IMR-90 (cell line): ENCODE measurements around the gene PRR27. TPM values are rescaled to one million over a fixed set of nuclear protein-coding genes. Genes with fewer than 3 reads are reported as not detected.

Source experiments
- ATAC-seq: fragments of 200-7000 bp; cut with Tn5 transposase; 2 replicates; pipeline ENCODE4 v1.9.1; 2020; ENCODE audit warnings: low read depth, mild to moderate bottlenecking, moderate library complexity
- BruUV-seq: library from RNA; stranded (reverse); fragments of 400-500 nt; replicated peaks from 2 replicates; lab custom pipeline; 2021; lab: Mats Ljungman, UMichigan
- CTCF ChIA-PET: fragments of 300-600 bp; formaldehyde crosslinking; extraction: SDS; loops from one replicate; lab custom pipeline; 2021; ENCODE audit warnings: antibody characterized with exemption; lab: Yijun Ruan, JAX
- POLR2A ChIA-PET: fragments of 300-600 bp; sonication (Branson Sonifier 250); formaldehyde crosslinking; loops from one replicate; lab custom pipeline; 2022; ENCODE audit warnings: antibody characterized with exemption; ENCODE audit not compliant: unreplicated experiment; lab: Charles Lee
- DNase-seq: peaks from one replicate; pipeline ENCODE4 v3.0.0; 2013
- H2AFZ ChIP-seq: replicated peaks from 2 replicates; pipeline ENCODE3; 2013; ENCODE audit warnings: low read length, mild to moderate bottlenecking; ENCODE audit not compliant: poor library complexity
- H2AK5ac ChIP-seq: 2 replicates; pipeline ENCODE4 v1.6.1; 2013; ENCODE audit warnings: low read depth, low read length, inconsistent platforms
- H2AK9ac ChIP-seq: replicated peaks from 2 replicates; pipeline ENCODE3; 2013; ENCODE audit warnings: mild to moderate bottlenecking, low read depth, low read length, moderate library complexity; ENCODE audit not compliant: poor library complexity
- H2BK120ac ChIP-seq: 2 replicates; pipeline ENCODE4 v1.6.1; 2013; ENCODE audit warnings: low read depth, low read length, inconsistent platforms
- H2BK15ac ChIP-seq: 3 replicates; pipeline ENCODE4 v1.6.1; 2013; ENCODE audit warnings: low read depth, low read length, inconsistent platforms
- H2BK20ac ChIP-seq: 2 replicates; pipeline ENCODE4 v1.6.1; 2013; ENCODE audit warnings: low read depth, mild to moderate bottlenecking, inconsistent platforms, low read length, moderate library complexity
- H2BK5ac ChIP-seq: 2 replicates; pipeline ENCODE4 v1.6.1; 2013; ENCODE audit warnings: mild to moderate bottlenecking, low read depth, low read length, inconsistent platforms; ENCODE audit not compliant: poor library complexity, severe bottlenecking
- H3K14ac ChIP-seq: replicated peaks from 2 replicates; pipeline ENCODE4 v1.6.1; 2013; ENCODE audit warnings: low read depth, low read length, inconsistent platforms
- H3K18ac ChIP-seq: 2 replicates; pipeline ENCODE4 v1.6.1; 2013; ENCODE audit warnings: low read depth, low read length, control low read depth
- H3K23ac ChIP-seq: 2 replicates; pipeline ENCODE4 v1.6.1; 2013; ENCODE audit warnings: low read depth, low read length, inconsistent platforms
- H3K27ac ChIP-seq: 2 replicates; pipeline ENCODE4 v1.5.1; 2013; ENCODE audit warnings: mild to moderate bottlenecking, control low read depth, low read length; ENCODE audit not compliant: insufficient read depth
- H3K27me3 ChIP-seq: 2 replicates; pipeline ENCODE4 v1.6.1; 2013; ENCODE audit warnings: low read length; ENCODE audit not compliant: control insufficient read depth, insufficient read depth
- H3K36me3 ChIP-seq: 2 replicates; pipeline ENCODE4 v1.6.1; 2013; ENCODE audit warnings: low read length, mixed read lengths; ENCODE audit not compliant: control insufficient read depth, insufficient read depth
- H3K4ac ChIP-seq: 2 replicates; pipeline ENCODE4 v1.6.1; 2013; ENCODE audit warnings: low read depth, low read length, inconsistent platforms
- H3K4me1 ChIP-seq: 2 replicates; pipeline ENCODE4 v1.6.1; 2013; ENCODE audit warnings: low read length, mixed read lengths; ENCODE audit not compliant: control insufficient read depth, insufficient read depth
- H3K4me2 ChIP-seq: 2 replicates; pipeline ENCODE4 v1.6.1; 2013; ENCODE audit warnings: low read depth, mild to moderate bottlenecking, control low read depth, low read length, moderate library complexity
- H3K4me3 ChIP-seq: 2 replicates; pipeline ENCODE4 v1.5.1; 2013; ENCODE audit warnings: low read depth, mild to moderate bottlenecking, control low read depth, low read length, moderate library complexity; ENCODE audit not compliant: insufficient read depth
- H3K56ac ChIP-seq: 2 replicates; pipeline ENCODE4 v1.6.1; 2013; ENCODE audit warnings: low read length, inconsistent platforms; ENCODE audit not compliant: insufficient read depth; ENCODE audit errors: extremely low read depth
- H3K79me1 ChIP-seq, 2 experiments: 2 replicates each; pipeline ENCODE4 v1.6.1; 2013; ENCODE audit warnings: low read length in 2 of 2, inconsistent platforms in 1 of 2, low read depth in 1 of 2
- H3K9ac ChIP-seq: 2 replicates; pipeline ENCODE4 v1.6.1; 2013; ENCODE audit warnings: low read depth, low read length, control low read depth
- H3K9me1 ChIP-seq: 2 replicates; pipeline ENCODE4 v1.6.1; 2013; ENCODE audit warnings: low read length, inconsistent platforms; ENCODE audit not compliant: insufficient read depth
- H3K9me3 ChIP-seq: 2 replicates; pipeline ENCODE4 v1.6.1; 2013; ENCODE audit warnings: low read length; ENCODE audit not compliant: control insufficient read depth, insufficient read depth
- H4K20me1 ChIP-seq: 2 replicates; pipeline ENCODE4 v1.6.1; 2013; ENCODE audit warnings: low read length, inconsistent platforms; ENCODE audit not compliant: insufficient read depth
- H4K5ac ChIP-seq: 2 replicates; pipeline ENCODE4 v1.6.1; 2013; ENCODE audit warnings: mild to moderate bottlenecking, low read depth, low read length, control low read depth
- H4K8ac ChIP-seq, 2 experiments: 2 replicates each; pipeline ENCODE4 v1.6.1; 2013; ENCODE audit warnings: low read depth in 2 of 2, low read length in 2 of 2, control low read depth in 1 of 2, inconsistent platforms in 1 of 2
- H4K91ac ChIP-seq: 2 replicates; pipeline ENCODE4 v1.6.1; 2013; ENCODE audit warnings: low read depth, low read length, inconsistent platforms; ENCODE audit not compliant: insufficient read depth
- CHD1 ChIP-seq: IDR thresholded peaks from 2 replicates; pipeline ENCODE4 v1.6.1; 2012; ENCODE audit warnings: low read depth, low read length, improper control_type of control experiment
- FOS ChIP-seq: fragments of 150-350 bp; IDR thresholded peaks from 2 replicates; pipeline ENCODE4 v1.6.1; 2016; ENCODE audit warnings: low read depth, low read length
- MXI1 ChIP-seq: IDR thresholded peaks from 2 replicates; pipeline ENCODE4 v1.6.1; 2012; ENCODE audit warnings: low read depth, mild to moderate bottlenecking, low read length, moderate library complexity, borderline replicate concordance
- RAD21 ChIP-seq: IDR thresholded peaks from 2 replicates; pipeline ENCODE4 v1.6.1; 2012; ENCODE audit warnings: low read length, improper control_type of control experiment
- WGBS, 2 experiments: methylation state at CpG; one replicate each; pipeline versions ENCODE4 v1.1.5 to v1.1.7; 2013; ENCODE audit warnings: missing lambda C conversion rate in 2 of 2; ENCODE audit not compliant: insufficient read length in 1 of 2; ENCODE audit errors: extremely low coverage in 2 of 2; 5-methylcytosine and 5-hydroxymethylcytosine counted together
- dilution Hi-C: fragments of 300-500 bp; cut with HindIII; formaldehyde crosslinking; loops from one replicate; pipeline ENCODE4 v1.14.3; 2018; ENCODE audit warnings: low sequenced_read_pairs; ENCODE audit not compliant: unreplicated experiment
- in situ Hi-C: fragments of 300-500 bp; cut with MboI; formaldehyde crosslinking; loops from 3 replicates; pipeline ENCODE4 v1.14.3; 2019; ENCODE audit warnings: low sequenced_read_pairs, inconsistent platforms, mixed read lengths
- intact Hi-C: fragments of 100-400 bp; cut with micrococcal nuclease; formaldehyde crosslinking; loops from 2 replicates; pipeline ENCODE4 v1.10.0; 2022
- polyA plus RNA-seq, 3 experiments: library from polyadenylated mRNA; depleted of rRNA; stranded (reverse); fragments of >200 nt; gene quantifications; 2 replicates each; pipeline ENCODE4 v1.2.3, GENCODE V29; 2012; ENCODE audit warnings: low replicate concordance in 1 of 3
- total RNA-seq: library from RNA; depleted of rRNA; stranded (reverse); fragments of >200 nt; gene quantifications from 2 replicates; pipeline ENCODE4 v1.2.3, GENCODE V29; 2012

PRR27 gene
- total and polyA plus RNA-seq, 2 of the 4 experiments (the other 2 are of a cell fraction), result not detected

DNA sequence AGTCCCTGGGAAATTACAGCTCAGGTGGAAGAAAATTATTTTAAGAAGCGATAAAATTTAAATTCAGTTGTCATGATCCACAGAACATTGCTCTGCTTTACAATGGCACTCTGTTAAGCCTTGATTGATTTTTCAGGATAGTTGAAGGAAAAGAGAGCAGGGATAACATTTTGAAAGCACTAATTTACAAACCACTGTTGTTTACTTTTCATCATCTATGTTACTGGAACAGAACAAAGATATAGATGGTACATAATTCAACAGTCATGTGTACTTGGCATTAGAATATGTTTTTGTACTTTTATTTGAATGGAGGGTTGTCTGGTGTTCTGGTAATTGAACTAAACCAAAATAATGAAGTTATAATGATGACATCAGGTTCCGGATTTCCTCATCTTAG is 38.9 kb downstream of the PRR27 start:
- Histone ChIP-seq H3K9me3 (no peaks in the 10 kb centered on the region), H3K4me2 (no peak overlapping the region), H4K5ac (no peak overlapping the region), H3K4me3 (no peak overlapping the region), H3K4ac (no peak overlapping the region), H2AFZ (no peak overlapping the region), H2BK5ac (no peak overlapping the region), H3K18ac (no peak overlapping the region), H2AK5ac (no peak overlapping the region), H3K14ac (no peak overlapping the region), H3K23ac (no peak overlapping the region), H3K4me1 (no peaks in the 10 kb centered on the region), H4K8ac (no peak overlapping the region), H2AK9ac (no peak overlapping the region), H3K36me3 (no peaks in the 10 kb centered on the region), H3K56ac (no peak overlapping the region), H3K27me3 (no peaks in the 10 kb centered on the region), H2BK15ac (no peak overlapping the region), H2BK20ac (no peak overlapping the region), H4K91ac (no peak overlapping the region), H4K20me1 (no peaks in the 10 kb centered on the region), H2BK120ac (no peak overlapping the region), H3K9me1 (no peaks in the 10 kb centered on the region), H3K9ac (no peak overlapping the region), H3K79me1 (no peaks in the 10 kb centered on the region), H3K27ac (no peak overlapping the region)
- in situ Hi-C loops, result no loop called here
- no peak for TF ChIP-seq RAD21
- TF ChIP-seq FOS, result no peak
- no peak for TF ChIP-seq MXI1
- TF ChIP-seq CHD1, result no peak
- ATAC-seq, result no peak
- BruUV-seq, result no TSS peak
- CTCF ChIA-PET, result no interaction called here
- DNase-seq, result no peak
- POLR2A ChIA-PET, result no interaction called here
- dilution Hi-C loops, result no loop called here
- intact Hi-C loops, result no loop called here
- no CpG with 5 or more reads among the region's 2 CpGs for WGBS, 2 experiments
